Measurements from ENCODE around the gene NCKAP5.

The NCKAP5 gene

GRCh38 chr2:133513893-133514292, 54.4 kb downstream of the NCKAP5 start:
- no peaks in the 10 kb centered on the region for H3K79me2 ChIP-seq (ENCODE audit: insufficient read depth, low read length)
- H3K9ac ChIP-seq (ENCODE audit: low read depth, low read length): no peak overlapping the region
- peaks cover 3% of the 10 kb centered on the region for H3K27me3 ChIP-seq (ENCODE audit: insufficient read depth, low read length, poor library complexity)
- TF ChIP-seq, protein P1, sequence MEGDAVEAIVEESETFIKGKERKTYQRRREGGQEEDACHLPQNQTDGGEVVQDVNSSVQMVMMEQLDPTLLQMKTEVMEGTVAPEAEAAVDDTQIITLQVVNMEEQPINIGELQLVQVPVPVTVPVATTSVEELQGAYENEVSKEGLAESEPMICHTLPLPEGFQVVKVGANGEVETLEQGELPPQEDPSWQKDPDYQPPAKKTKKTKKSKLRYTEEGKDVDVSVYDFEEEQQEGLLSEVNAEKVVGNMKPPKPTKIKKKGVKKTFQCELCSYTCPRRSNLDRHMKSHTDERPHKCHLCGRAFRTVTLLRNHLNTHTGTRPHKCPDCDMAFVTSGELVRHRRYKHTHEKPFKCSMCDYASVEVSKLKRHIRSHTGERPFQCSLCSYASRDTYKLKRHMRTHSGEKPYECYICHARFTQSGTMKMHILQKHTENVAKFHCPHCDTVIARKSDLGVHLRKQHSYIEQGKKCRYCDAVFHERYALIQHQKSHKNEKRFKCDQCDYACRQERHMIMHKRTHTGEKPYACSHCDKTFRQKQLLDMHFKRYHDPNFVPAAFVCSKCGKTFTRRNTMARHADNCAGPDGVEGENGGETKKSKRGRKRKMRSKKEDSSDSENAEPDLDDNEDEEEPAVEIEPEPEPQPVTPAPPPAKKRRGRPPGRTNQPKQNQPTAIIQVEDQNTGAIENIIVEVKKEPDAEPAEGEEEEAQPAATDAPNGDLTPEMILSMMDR (IDR thresholded peaks at IDR 0.05; ENCODE audit: borderline replicate concordance, extremely low read depth, low read length, poor library complexity, severe bottlenecking): no peak
- TF ChIP-seq EZH2 (IDR thresholded peaks at IDR 0.05; ENCODE audit: borderline replicate concordance, low read depth, low read length, severe bottlenecking): no peak
- ATAC-seq (ENCODE audit: insufficient read depth, low read depth) (no peak), DNase-seq (no peak)
- no peaks in the 10 kb centered on the region for H3K36me3 ChIP-seq (ENCODE audit: insufficient read depth, low read length)
- no peaks in the 10 kb centered on the region for H4K20me1 ChIP-seq (ENCODE audit: insufficient read depth, low read length)
- no peaks in the 10 kb centered on the region for H3K4me1 ChIP-seq (ENCODE audit: insufficient read depth, low read length)
- no peaks in the 10 kb centered on the region for H3K9me3 ChIP-seq (ENCODE audit: insufficient read depth, low read length, severe bottlenecking)
- no peak overlapping the region for H3K27ac ChIP-seq (ENCODE audit: low read length)
- no peak overlapping the region for H2AFZ ChIP-seq (ENCODE audit: low read depth, low read length)
- H3K4me2 ChIP-seq (ENCODE audit: insufficient read depth, low read length): no peak overlapping the region
- H3K4me3 ChIP-seq (ENCODE audit: low read depth in 1 of 2, low read length in 2 of 2): no peak overlapping the region

- Histone ChIP-seq H3K27ac (ENCODE audit: low read length) (no peak overlapping the region), H3K9me3 (ENCODE audit: insufficient read depth, low read length, severe bottlenecking) (no peaks in the 10 kb centered on the region), H3K9ac (ENCODE audit: low read depth, low read length) (no peak overlapping the region), H3K79me2 (ENCODE audit: insufficient read depth, low read length) (no peaks in the 10 kb centered on the region), H3K36me3 (ENCODE audit: insufficient read depth, low read length) (no peaks in the 10 kb centered on the region), H3K27me3 (ENCODE audit: insufficient read depth, low read length, poor library complexity) (peaks cover 3% of the 10 kb centered on the region), H2AFZ (ENCODE audit: low read depth, low read length) (no peak overlapping the region), H4K20me1 (ENCODE audit: insufficient read depth, low read length) (no peaks in the 10 kb centered on the region), H3K4me1 (ENCODE audit: insufficient read depth, low read length) (no peaks in the 10 kb centered on the region), H3K4me3 (ENCODE audit: low read depth in 1 of 2, low read length in 2 of 2) (no peak overlapping the region), H3K4me2 (ENCODE audit: insufficient read depth, low read length) (no peak overlapping the region)
- ATAC-seq (ENCODE audit: insufficient read depth, low read depth) (no peak), DNase-seq (no peak)
- TF ChIP-seq, protein P1 (IDR thresholded peaks at IDR 0.05; ENCODE audit: borderline replicate concordance, extremely low read depth, low read length, poor library complexity, severe bottlenecking): no peak
- no peak for TF ChIP-seq EZH2 (IDR thresholded peaks at IDR 0.05; ENCODE audit: borderline replicate concordance, low read depth, low read length, severe bottlenecking)
These were observed 56.1 kb downstream of the NCKAP5 start for GRCh38 chr2:133512121-133512520.

DNA sequence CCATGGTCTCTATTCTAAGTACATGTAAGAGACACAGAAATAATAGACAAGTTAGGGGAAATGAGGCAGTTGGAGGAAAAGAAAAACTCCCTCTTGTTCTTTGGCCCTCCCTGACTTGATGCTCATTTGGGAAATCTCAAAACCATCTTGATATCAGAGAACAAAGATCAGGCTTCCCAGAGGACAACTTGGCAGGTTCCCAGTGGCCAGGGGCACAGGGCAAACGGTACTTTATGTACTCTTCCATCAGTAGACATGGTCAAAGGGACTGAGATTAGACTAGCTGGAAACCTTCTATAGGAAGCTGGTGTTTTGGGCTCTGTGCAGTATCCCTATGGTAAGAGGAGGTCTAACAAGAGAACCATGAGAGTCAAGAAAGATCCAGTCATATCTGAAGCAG, 56.6 kb downstream of the NCKAP5 start:
- no peaks in the 10 kb centered on the region for H3K4me1 ChIP-seq (ENCODE audit: insufficient read depth, low read length)
- H3K36me3 ChIP-seq (ENCODE audit: insufficient read depth, low read length): no peaks in the 10 kb centered on the region
- H3K4me2 ChIP-seq (ENCODE audit: insufficient read depth, low read length): no peak overlapping the region
- no peaks in the 10 kb centered on the region for H4K20me1 ChIP-seq (ENCODE audit: insufficient read depth, low read length)
- H3K4me3 ChIP-seq (ENCODE audit: low read depth in 1 of 2, low read length in 2 of 2): no peak overlapping the region
- no peaks in the 10 kb centered on the region for H3K79me2 ChIP-seq (ENCODE audit: insufficient read depth, low read length)
- H3K27ac ChIP-seq (ENCODE audit: low read length): no peak overlapping the region
- H3K27me3 ChIP-seq (ENCODE audit: insufficient read depth, low read length, poor library complexity): peaks cover 3% of the 10 kb centered on the region
- TF ChIP-seq, protein P1 (IDR thresholded peaks at IDR 0.05; ENCODE audit: borderline replicate concordance, extremely low read depth, low read length, poor library complexity, severe bottlenecking): no peak
- TF ChIP-seq EZH2 (IDR thresholded peaks at IDR 0.05; ENCODE audit: borderline replicate concordance, low read depth, low read length, severe bottlenecking): no peak
- DNase-seq (no peak), ATAC-seq (ENCODE audit: insufficient read depth, low read depth) (no peak)
- H3K9ac ChIP-seq (ENCODE audit: low read depth, low read length): no peak overlapping the region
- H3K9me3 ChIP-seq (ENCODE audit: insufficient read depth, low read length, severe bottlenecking): no peaks in the 10 kb centered on the region
- no peak overlapping the region for H2AFZ ChIP-seq (ENCODE audit: low read depth, low read length)

- no peaks in the 10 kb centered on the region for H3K79me2 ChIP-seq (ENCODE audit: insufficient read depth, low read length)
- ATAC-seq (ENCODE audit: insufficient read depth, low read depth) (no peak; the same call in 2 of the 3 replicates), DNase-seq (no peak)
- peaks cover 3% of the 10 kb centered on the region for H3K27me3 ChIP-seq (ENCODE audit: insufficient read depth, low read length, poor library complexity)
- H3K9ac ChIP-seq (ENCODE audit: low read depth, low read length): no peak overlapping the region
- H3K9me3 ChIP-seq (ENCODE audit: insufficient read depth, low read length, severe bottlenecking): no peaks in the 10 kb centered on the region
- no peaks in the 10 kb centered on the region for H3K4me1 ChIP-seq (ENCODE audit: insufficient read depth, low read length)
- no peak overlapping the region for H3K27ac ChIP-seq (ENCODE audit: low read length)
- H4K20me1 ChIP-seq (ENCODE audit: insufficient read depth, low read length): no peaks in the 10 kb centered on the region
- H2AFZ ChIP-seq (ENCODE audit: low read depth, low read length): no peak overlapping the region
- H3K4me2 ChIP-seq (ENCODE audit: insufficient read depth, low read length): no peak overlapping the region
- no peaks in the 10 kb centered on the region for H3K36me3 ChIP-seq (ENCODE audit: insufficient read depth, low read length)
- no peak overlapping the region for H3K4me3 ChIP-seq (ENCODE audit: low read depth in 1 of 2, low read length in 2 of 2)
- no peak for TF ChIP-seq EZH2 (IDR thresholded peaks at IDR 0.05; ENCODE audit: borderline replicate concordance, low read depth, low read length, severe bottlenecking)
- TF ChIP-seq, protein P1 (IDR thresholded peaks at IDR 0.05; ENCODE audit: borderline replicate concordance, extremely low read depth, low read length, poor library complexity, severe bottlenecking): no peak
These were observed 58.5 kb downstream of the NCKAP5 start for GRCh38 chr2:133509777-133510176.

Measured in DND-41 (cell line).